Heart left ventricle (tissue), 16 donors: ENCODE data around the gene NPEPPS. TPM values are rescaled to one million over a fixed set of nuclear protein-coding genes. Genes with fewer than 3 reads are reported as not detected.
"Not testable (repeated sequence)": the region's sequence is repeated elsewhere in the genome, so short reads cannot be mapped to it uniquely, and the experiment has no call there.

Experiments used
- ATAC-seq, 4 donors: fragments of 200-7000 bp; cut with Tn5 transposase; one replicate each; pipeline ENCODE4 v1.9.1; 2020 to 2022; ENCODE audit warnings: moderate library complexity in 4 of 4, mild to moderate bottlenecking in 3 of 4, moderate number of reproducible peaks in 1 of 4
- DNase-seq, 5 donors: peaks; one replicate each; pipeline ENCODE4 v3.0.0-alpha.2; 2020
- H3K27ac ChIP-seq, 12 donors: fragments of 200-600 bp; sonication (generic) in 4 of 12; one replicate each; pipeline versions ENCODE4 v1.5.0 to v1.8.0; 2016 to 2022; ENCODE audit warnings: mild to moderate bottlenecking in 2 of 12
- H3K27me3 ChIP-seq, 9 donors: fragments of 200-600 bp; sonication (generic) in 2 of 9; one replicate each; pipeline versions ENCODE4 v1.5.1 to v1.8.0; 2016 to 2022; ENCODE audit warnings: mild to moderate bottlenecking in 3 of 9
- H3K36me3 ChIP-seq, 9 donors: fragments of 200-600 bp; sonication (generic) in 2 of 9; one replicate each; pipeline versions ENCODE4 v1.5.0 to v1.8.0; 2018 to 2022; ENCODE audit warnings: mild to moderate bottlenecking in 2 of 9
- H3K4me1 ChIP-seq, 12 donors: fragments of 200-600 bp; sonication (generic) in 4 of 12; one replicate each; pipeline versions ENCODE4 v1.5.0 to v1.8.0; 2016 to 2022; ENCODE audit warnings: mild to moderate bottlenecking in 3 of 12
- H3K4me3 ChIP-seq, 12 donors: fragments of 200-600 bp; sonication (generic) in 4 of 12; one replicate each; pipeline versions ENCODE4 v1.5.0 to v1.8.0; 2017 to 2022; ENCODE audit warnings: mild to moderate bottlenecking in 9 of 12, moderate library complexity in 4 of 12
- H3K9me3 ChIP-seq, 12 donors: fragments of 200-600 bp; sonication (generic) in 4 of 12; one replicate each; pipeline versions ENCODE4 v1.5.0 to v1.8.0; 2016 to 2022; ENCODE audit warnings: mild to moderate bottlenecking in 1 of 12
- WGBS, 4 donors: extraction: QIAGEN DNeasy Blood & Tissue Kit in 2 of 4; methylation state at CpG; one replicate each; pipeline versions ENCODE4 v1.1.5 to v1.1.7; 2013 to 2018; 5-methylcytosine and 5-hydroxymethylcytosine counted together
- intact Hi-C, 10 donors: fragments of 100-400 bp; cut with DNase I; formaldehyde crosslinking; loops; one replicate each; pipeline versions ENCODE4 v1.11.1 to v1.14.2; 2022
- polyA plus RNA-seq, 2 donors: library from polyadenylated mRNA; stranded (reverse); fragments of 200-250 nt; gene quantifications; one replicate each; pipeline ENCODE4 v1.2.3, GENCODE V29; 2013
- total RNA-seq, 9 donors: library from RNA; depleted of rRNA in 2 of 9; stranded (reverse); fragments of >200 nt in 2 of 9; fragmentation: NEBNext Ultra II Directional in 3 of 9; extraction: Animal tissue kit (Norgen Biotek cat#: 25700) in 3 of 9; gene quantifications; one replicate each; pipeline versions ENCODE4 v1.1.0 to v1.2.4, GENCODE V29; 2016 to 2023
- donor health status: ischemic (EF 13 %, LVEDD 7.1; RV severe dilation, severe dysfunction).
- donor health status: healthy with polysubstance abuse.
- donor health status: DM: no; HTN: yes; CAD: no.
- donor health status: DM: no; HTN: no; CAD: no.
- donor health status: ischemic (EF 25% LVEDD 6.9; RV normal size, moderate dysfunction).
- donor health status: ischemic (EF 25% LVEDD 5.7; RV mildly dilated, moderate dysfunction).
- donor health status: healthy.
- donor health status: DM: yes; HTN: yes; CAD: no.
- donor health status: ischemic (EF 35%, LVEDD 5.7; RV mildly dilated, moderate dysfunction).
- donor health status: nonischemic (EF 11% LVEDD 7.7; RV severe dilation, severe dysfunction).
- donor health status: DM: yes; HTN: yes; CAD: no.
- donor health status: PGD.
- donor health status: ischemic (EF 29% LVEDD 5.4; RV normal size, mild dysfunction).
- donor health status: nonischemic (EF 23%, LVEDD 6.1; RV moderate dilation, normal function).

NPEPPS gene
- total and polyA plus RNA-seq, 11 donors = 23.7 to 98.2 (median 79.0) TPM

- peak overlapping the region in 1 of 12 donors; percentile 16 for H3K27ac ChIP-seq
- H3K27me3 ChIP-seq, DNase-seq, H3K4me3 ChIP-seq, intact Hi-C loops, H3K9me3 ChIP-seq: not testable (repeated sequence)
- peaks cover 0 to 11% (median 0%) of the 10 kb centered on the region in 9 donors for H3K36me3 ChIP-seq
- peaks cover 0 to 13% (median 3%) of the 10 kb centered on the region in 12 donors for H3K4me1 ChIP-seq
- 67 to 82% (median 73%) methylated on average over 4 of the region's 4 CpGs for WGBS, 4 donors
- ATAC-seq = peak in 2 of 4 donors; percentile 20 to 22
These were observed 23.8 kb downstream of the NPEPPS start for GRCh38 chr17:47554733-47555132.

GRCh38 chr17:47556108-47556507 is 25.2 kb downstream of the NPEPPS start:
- ATAC-seq, intact Hi-C loops, DNase-seq, H3K27me3 ChIP-seq, H3K27ac ChIP-seq, H3K36me3 ChIP-seq, H3K9me3 ChIP-seq, H3K4me3 ChIP-seq: not testable (repeated sequence)
- peaks cover 0 to 21% (median 11%) of the 10 kb centered on the region in 12 donors for H3K4me1 ChIP-seq
- 74 to 87% (median 78%) methylated on average over 3 of the region's 3 CpGs for WGBS, 4 donors

GRCh38 chr17:47560517-47561043 is 29.7 kb downstream of the NPEPPS start:
- H3K27ac ChIP-seq, H3K9me3 ChIP-seq, intact Hi-C loops, H3K36me3 ChIP-seq, ATAC-seq, H3K4me3 ChIP-seq, H3K27me3 ChIP-seq, DNase-seq: not testable (repeated sequence)
- peaks cover 0 to 24% (median 10%) of the 10 kb centered on the region in 12 donors for H3K4me1 ChIP-seq

GRCh38 chr17:47561698-47562405 is 30.9 kb downstream of the NPEPPS start:
- peaks cover 0 to 24% (median 10%) of the 10 kb centered on the region in 12 donors for H3K4me1 ChIP-seq
- H3K27me3 ChIP-seq, H3K27ac ChIP-seq, intact Hi-C loops, DNase-seq, H3K9me3 ChIP-seq, H3K4me3 ChIP-seq, H3K36me3 ChIP-seq: not testable (repeated sequence)
- ATAC-seq = peak in 1 of 4 donors; percentile 35
- 45 to 55% (median 50%) methylated on average over 2 to 5 of the region's 5 CpGs for WGBS, 4 donors

GRCh38 chr17:47562406-47562705 is 31.4 kb downstream of the NPEPPS start:
- ATAC-seq, H3K36me3 ChIP-seq, DNase-seq, H3K27ac ChIP-seq, H3K4me3 ChIP-seq, intact Hi-C loops, H3K9me3 ChIP-seq, H3K27me3 ChIP-seq: not testable (repeated sequence)
- peaks cover 0 to 24% (median 11%) of the 10 kb centered on the region in 12 donors for H3K4me1 ChIP-seq

- WGBS, 4 donors = 51 to 66% (median 53%) methylated on average over 2 to 3 of the region's 3 CpGs
- intact Hi-C loops, ATAC-seq: not testable (repeated sequence)
These were observed 36.4 kb downstream of the NPEPPS start for GRCh38 chr17:47567261-47567660.

GRCh38 chr17:47572561-47572960 is 41.7 kb downstream of the NPEPPS start:
- intact Hi-C loops, H3K4me3 ChIP-seq, H3K4me1 ChIP-seq, H3K27me3 ChIP-seq, DNase-seq, ATAC-seq, H3K9me3 ChIP-seq: not testable (repeated sequence)
- Histone ChIP-seq H3K27ac (peak overlapping the region in 1 of 12 donors; percentile 58), H3K36me3 (peaks cover 0 to 29% (median 11%) of the 10 kb centered on the region in 9 donors)
- WGBS, 4 donors = 83 to 94% (median 93%) methylated on average over 3 of the region's 3 CpGs

More at GRCh38 chr17:47567261-47567660, 36.4 kb downstream of the NPEPPS start:
- peaks cover 0 to 28% (median 11%) of the 10 kb centered on the region in 9 donors for H3K36me3 ChIP-seq
- H3K4me3 ChIP-seq, H3K4me1 ChIP-seq, H3K9me3 ChIP-seq, H3K27ac ChIP-seq, DNase-seq, H3K27me3 ChIP-seq: not testable (repeated sequence)

- WGBS, 4 donors = 100% methylated on average over 1 of the region's 1 CpG; no CpG with 5 or more reads in 2 of the 4 donors
- H3K4me1 ChIP-seq, DNase-seq, H3K27me3 ChIP-seq, H3K4me3 ChIP-seq, ATAC-seq, H3K27ac ChIP-seq, H3K9me3 ChIP-seq, intact Hi-C loops: not testable (repeated sequence)
- peaks cover 0 to 48% (median 15%) of the 10 kb centered on the region in 9 donors for H3K36me3 ChIP-seq
These were observed 51.5 kb downstream of the NPEPPS start for GRCh38 chr17:47582416-47582815.

- DNase-seq, H3K4me1 ChIP-seq, H3K4me3 ChIP-seq, H3K9me3 ChIP-seq, intact Hi-C loops, H3K27me3 ChIP-seq: not testable (repeated sequence)
- peaks cover 0 to 66% (median 36%) of the 10 kb centered on the region in 9 donors for H3K36me3 ChIP-seq
- 44 to 55% (median 52%) methylated on average over 5 of the region's 5 CpGs for whole genome bisulfite sequencing, 4 donors
- H3K27ac ChIP-seq = peak overlapping the region in 1 of 12 donors; percentile 45
- ATAC-seq = peak in 1 of 4 donors; percentile 24
These were observed 55.6 kb downstream of the NPEPPS start for GRCh38 chr17:47586378-47587055.

GRCh38 chr17:47593522-47593921 is 62.6 kb downstream of the NPEPPS start:
- H3K27ac ChIP-seq, ATAC-seq, DNase-seq, H3K27me3 ChIP-seq, intact Hi-C loops, H3K4me1 ChIP-seq, H3K9me3 ChIP-seq, H3K4me3 ChIP-seq: not testable (repeated sequence)
- H3K36me3 ChIP-seq = peaks cover 0 to 95% (median 81%) of the 10 kb centered on the region in 9 donors
